HG03039 (cell line): ENCODE data around the gene MFSD6L.

Experiments
- ATAC-seq: cut with Tn5 transposase; IDR thresholded peaks from one replicate; pipeline ENCODE4 v1.9.1; 2021; ENCODE audit warnings: mild to moderate bottlenecking, moderate library complexity; ENCODE audit not compliant: unreplicated experiment

MFSD6L gene

GRCh38 chr17:8794636-8795035, 4.5 kb downstream of the MFSD6L start:
- no peak for ATAC-seq

GRCh38 chr17:8793649-8794048, 5.5 kb downstream of the MFSD6L start:
- no peak for ATAC-seq

GRCh38 chr17:8792646-8793045, 6.5 kb downstream of the MFSD6L start:
- no peak for ATAC-seq

GRCh38 chr17:8791910-8792270, 7.3 kb downstream of the MFSD6L start:
- no peak for ATAC-seq

- ATAC-seq: no peak
Measured at GRCh38 chr17:8791248-8791909, 7.8 kb downstream of the MFSD6L start.

GRCh38 chr17:8789743-8790142, 9.4 kb downstream of the MFSD6L start:
- no peak for ATAC-seq

- no peak for ATAC-seq
Measured at GRCh38 chr17:8788998-8789397, 10.2 kb downstream of the MFSD6L start.

GRCh38 chr17:8785547-8786413, 13.4 kb downstream of the MFSD6L start:
- no peak for ATAC-seq

GRCh38 chr17:8782176-8782575, 17.0 kb downstream of the MFSD6L start:
- no peak for ATAC-seq

GRCh38 chr17:8781776-8782175, 17.4 kb downstream of the MFSD6L start:
- no peak for ATAC-seq

GRCh38 chr17:8776881-8777280, 22.3 kb downstream of the MFSD6L start:
- ATAC-seq: no peak

GRCh38 chr17:8776248-8776647, 22.9 kb downstream of the MFSD6L start:
- ATAC-seq: no peak

- no peak for ATAC-seq
Measured at GRCh38 chr17:8766731-8767130, 32.4 kb downstream of the MFSD6L start.

GRCh38 chr17:8762012-8762411, 37.2 kb downstream of the MFSD6L start:
- no peak for ATAC-seq

- no peak for ATAC-seq
Measured at GRCh38 chr17:8758137-8758596, 41.0 kb downstream of the MFSD6L start, which contains the start of gene SPDYE4. TSS of gene SPDYE4 (minus strand) at chr17:8758546. CDS start at chr17:8758382, 164 bp downstream.

- no peak for ATAC-seq
Measured at GRCh38 chr17:8757189-8757588, 42.0 kb downstream of the MFSD6L start.

GRCh38 chr17:8755590-8756255, 43.4 kb downstream of the MFSD6L start:
- no peak for ATAC-seq

- no peak for ATAC-seq
Measured at GRCh38 chr17:8754890-8755289, 44.3 kb downstream of the MFSD6L start.

GRCh38 chr17:8753976-8754440, 45.2 kb downstream of the MFSD6L start:
- no peak for ATAC-seq

GRCh38 chr17:8753136-8753975, 45.8 kb downstream of the MFSD6L start:
- no peak for ATAC-seq

- ATAC-seq: no peak
Measured at GRCh38 chr17:8749616-8750015, 49.5 kb downstream of the MFSD6L start.
